ENCODE results near the gene SLC47A2. TPM values are rescaled to one million over a fixed set of nuclear protein-coding genes. Genes with fewer than 3 reads are reported as not detected.

The SLC47A2 gene
- total RNA-seq, 1 donor from 2014 or later = 0.74 TPM

GRCh38 chr17:19738073-19738449 is 21.7 kb upstream of the SLC47A2 start:
- H3K4me1 ChIP-seq = no peaks in the 10 kb centered on the region
- TF ChIP-seq POLR2AphosphoS5 (IDR thresholded peaks at IDR 0.05; ENCODE audit: insufficient read depth in 1 of 2, low read depth in 1 of 2) = no peak
- no peak for TF ChIP-seq POLR2A (IDR thresholded peaks at IDR 0.05)
- TF ChIP-seq CTCF (IDR thresholded peaks at IDR 0.05) = no peak
- H3K27ac ChIP-seq = no peak overlapping the region
- H3K9me3 ChIP-seq = no peaks in the 10 kb centered on the region
- H3K27me3 ChIP-seq = no peaks in the 10 kb centered on the region
- H3K4me3 ChIP-seq = no peak overlapping the region
- no peaks in the 10 kb centered on the region for H3K36me3 ChIP-seq
- no peak for DNase-seq (ENCODE audit: extremely low spot score in 2 of 2)
- intact Hi-C loops (cut with DNase I) = no loop called here

- H3K36me3 ChIP-seq = no peaks in the 10 kb centered on the region
- H3K27ac ChIP-seq = no peak overlapping the region
- intact Hi-C loops (cut with DNase I) = no loop called here
Observed at GRCh38 chr17:19737305-19738072, 21.1 kb upstream of the SLC47A2 start.

GRCh38 chr17:19736071-19736470 is 19.7 kb upstream of the SLC47A2 start:
- no peak overlapping the region for H3K27ac ChIP-seq
- DNase-seq (ENCODE audit: extremely low spot score in 2 of 2) = no peak
- H3K27me3 ChIP-seq = no peaks in the 10 kb centered on the region
- TF ChIP-seq POLR2AphosphoS5 (IDR thresholded peaks at IDR 0.05; ENCODE audit: insufficient read depth in 1 of 2, low read depth in 1 of 2) (peak in 1 of 2 donors; percentile 26), POLR2A (IDR thresholded peaks at IDR 0.05) (no peak)
- H3K9me3 ChIP-seq = no peaks in the 10 kb centered on the region
- intact Hi-C loops (cut with DNase I) = no loop called here
- H3K4me3 ChIP-seq = no peak overlapping the region
- H3K36me3 ChIP-seq = no peaks in the 10 kb centered on the region
- no peaks in the 10 kb centered on the region for H3K4me1 ChIP-seq

More at GRCh38 chr17:19737305-19738072, 21.1 kb upstream of the SLC47A2 start:
- no peak for DNase-seq (ENCODE audit: extremely low spot score in 2 of 2)
- H3K4me3 ChIP-seq = no peak overlapping the region
- H3K27me3 ChIP-seq = no peaks in the 10 kb centered on the region
- no peak for TF ChIP-seq POLR2A (IDR thresholded peaks at IDR 0.05)
- H3K4me1 ChIP-seq = no peaks in the 10 kb centered on the region
- H3K9me3 ChIP-seq = no peaks in the 10 kb centered on the region

GRCh38 chr17:19733953-19734526 is 17.7 kb upstream of the SLC47A2 start:
- Histone ChIP-seq H3K4me1 (peaks cover 10% of the 10 kb centered on the region), H3K36me3 (no peaks in the 10 kb centered on the region), H3K9me3 (no peaks in the 10 kb centered on the region), H3K27ac (no peak overlapping the region), H3K27me3 (no peaks in the 10 kb centered on the region), H3K4me3 (no peak overlapping the region)
- DNase-seq (ENCODE audit: extremely low spot score in 2 of 2) = no peak
- no peak for TF ChIP-seq POLR2AphosphoS5 (IDR thresholded peaks at IDR 0.05; ENCODE audit: insufficient read depth in 1 of 2, low read depth in 1 of 2)
- TF ChIP-seq POLR2A (IDR thresholded peaks at IDR 0.05) = no peak
- no peak for TF ChIP-seq CTCF (IDR thresholded peaks at IDR 0.05)
- intact Hi-C loops (cut with DNase I) = no loop called here

- Histone ChIP-seq H3K36me3 (no peaks in the 10 kb centered on the region), H3K4me1 (peaks cover 34% of the 10 kb centered on the region), H3K4me3 (no peak overlapping the region), H3K27ac (no peak overlapping the region), H3K27me3 (no peaks in the 10 kb centered on the region), H3K9me3 (no peaks in the 10 kb centered on the region)
- intact Hi-C loops (cut with DNase I) = no loop called here
- no peak for DNase-seq (ENCODE audit: extremely low spot score in 2 of 2)
- no peak for TF ChIP-seq POLR2A (IDR thresholded peaks at IDR 0.05)
- TF ChIP-seq POLR2AphosphoS5 (IDR thresholded peaks at IDR 0.05; ENCODE audit: insufficient read depth in 1 of 2, low read depth in 1 of 2) = no peak
- TF ChIP-seq CTCF (IDR thresholded peaks at IDR 0.05) = no peak
Observed at GRCh38 chr17:19731626-19732025, 15.2 kb upstream of the SLC47A2 start.

- DNase-seq (ENCODE audit: extremely low spot score in 2 of 2) = no peak
- intact Hi-C loops (cut with DNase I) = no loop called here
- Histone ChIP-seq H3K9me3 (no peaks in the 10 kb centered on the region), H3K27ac (no peak overlapping the region), H3K4me1 (peaks cover 42% of the 10 kb centered on the region), H3K4me3 (no peak overlapping the region), H3K36me3 (no peaks in the 10 kb centered on the region), H3K27me3 (no peaks in the 10 kb centered on the region)
- TF ChIP-seq POLR2AphosphoS5 (IDR thresholded peaks at IDR 0.05; ENCODE audit: insufficient read depth in 1 of 2, low read depth in 1 of 2) (no peak), CTCF (IDR thresholded peaks at IDR 0.05) (no peak), POLR2A (IDR thresholded peaks at IDR 0.05) (no peak)
Observed at GRCh38 chr17:19730843-19731242, 14.5 kb upstream of the SLC47A2 start.

Data from vagina (tissue), 2 donors.